SKM-1 treated with dmso at 0.1 percent for 144 hours (cell line): ENCODE measurements around the gene PTPRN2.
A peak's percentile ranks its signal among the peaks of the same experiment; 100 is the strongest.
"Not testable (repeated sequence)": the region's sequence is repeated elsewhere in the genome, so short reads cannot be mapped to it uniquely, and the experiment has no call there.

ENCODE experiments used
- DNase-seq: peaks from one replicate; lab custom pipeline; 2025; ENCODE audit not compliant: unreplicated experiment; lab: John Stamatoyannopoulos, UW

PTPRN2 gene

GRCh38 chr7:157670490-157671357, 916.9 kb downstream of the PTPRN2 start:
- DNase-seq: no peak

- no peak for DNase-seq
Observed at GRCh38 chr7:157669768-157670351, 917.8 kb downstream of the PTPRN2 start.

GRCh38 chr7:157668884-157669767, 918.5 kb downstream of the PTPRN2 start:
- no peak for DNase-seq

GRCh38 chr7:157668221-157668883, 919.3 kb downstream of the PTPRN2 start:
- peak; percentile 6 for DNase-seq

GRCh38 chr7:157667731-157668130, 919.9 kb downstream of the PTPRN2 start:
- no peak for DNase-seq

GRCh38 chr7:157667261-157667660, 920.4 kb downstream of the PTPRN2 start:
- no peak for DNase-seq

- no peak for DNase-seq
Observed at GRCh38 chr7:157666530-157667040, 921.0 kb downstream of the PTPRN2 start.

- DNase-seq: not testable (repeated sequence)
Observed at GRCh38 chr7:157665634-157665988, 922.0 kb downstream of the PTPRN2 start.

- no peak for DNase-seq
Observed at GRCh38 chr7:157664871-157665633, 922.6 kb downstream of the PTPRN2 start.

- DNase-seq: no peak
Observed at GRCh38 chr7:157664034-157664433, 923.6 kb downstream of the PTPRN2 start.

GRCh38 chr7:157662981-157663716, 924.5 kb downstream of the PTPRN2 start:
- DNase-seq: no peak

GRCh38 chr7:157662110-157662791, 925.4 kb downstream of the PTPRN2 start:
- DNase-seq: no peak

- no peak for DNase-seq
Observed at GRCh38 chr7:157661611-157661975, 926.0 kb downstream of the PTPRN2 start.

- DNase-seq: no peak
Observed at GRCh38 chr7:157660971-157661610, 926.5 kb downstream of the PTPRN2 start.

GRCh38 chr7:157658851-157659412, 928.7 kb downstream of the PTPRN2 start:
- DNase-seq: no peak

- peak; percentile 4 for DNase-seq
Observed at GRCh38 chr7:157657741-157658740, 929.6 kb downstream of the PTPRN2 start.
